Retinal pigment epithelial cell (primary cell): ENCODE measurements around the gene RTP1.

Source experiments
- DNase-seq: peaks from one replicate; pipeline ENCODE4 v3.0.0-alpha.2; 2010; ENCODE audit warnings: low read depth
- H3K4me3 ChIP-seq: 2 replicates; pipeline ENCODE4 v1.5.1; 2011; ENCODE audit warnings: mild to moderate bottlenecking, low read length, control low read depth, moderate library complexity
- TF ChIP-seq, protein P1 (sequence below): conservative IDR thresholded peaks from 2 replicates; pipeline ENCODE4 v1.5.1; 2011; ENCODE audit warnings: low read depth, low read length, control low read depth, inconsistent platforms

The RTP1 gene

GRCh38 chr3:187242435-187242834 lies 45.1 kb downstream of the RTP1 start:
- no peak for DNase-seq
- H3K4me3 ChIP-seq: no peak overlapping the region
- TF ChIP-seq, protein P1, sequence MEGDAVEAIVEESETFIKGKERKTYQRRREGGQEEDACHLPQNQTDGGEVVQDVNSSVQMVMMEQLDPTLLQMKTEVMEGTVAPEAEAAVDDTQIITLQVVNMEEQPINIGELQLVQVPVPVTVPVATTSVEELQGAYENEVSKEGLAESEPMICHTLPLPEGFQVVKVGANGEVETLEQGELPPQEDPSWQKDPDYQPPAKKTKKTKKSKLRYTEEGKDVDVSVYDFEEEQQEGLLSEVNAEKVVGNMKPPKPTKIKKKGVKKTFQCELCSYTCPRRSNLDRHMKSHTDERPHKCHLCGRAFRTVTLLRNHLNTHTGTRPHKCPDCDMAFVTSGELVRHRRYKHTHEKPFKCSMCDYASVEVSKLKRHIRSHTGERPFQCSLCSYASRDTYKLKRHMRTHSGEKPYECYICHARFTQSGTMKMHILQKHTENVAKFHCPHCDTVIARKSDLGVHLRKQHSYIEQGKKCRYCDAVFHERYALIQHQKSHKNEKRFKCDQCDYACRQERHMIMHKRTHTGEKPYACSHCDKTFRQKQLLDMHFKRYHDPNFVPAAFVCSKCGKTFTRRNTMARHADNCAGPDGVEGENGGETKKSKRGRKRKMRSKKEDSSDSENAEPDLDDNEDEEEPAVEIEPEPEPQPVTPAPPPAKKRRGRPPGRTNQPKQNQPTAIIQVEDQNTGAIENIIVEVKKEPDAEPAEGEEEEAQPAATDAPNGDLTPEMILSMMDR: no peak

DNA sequence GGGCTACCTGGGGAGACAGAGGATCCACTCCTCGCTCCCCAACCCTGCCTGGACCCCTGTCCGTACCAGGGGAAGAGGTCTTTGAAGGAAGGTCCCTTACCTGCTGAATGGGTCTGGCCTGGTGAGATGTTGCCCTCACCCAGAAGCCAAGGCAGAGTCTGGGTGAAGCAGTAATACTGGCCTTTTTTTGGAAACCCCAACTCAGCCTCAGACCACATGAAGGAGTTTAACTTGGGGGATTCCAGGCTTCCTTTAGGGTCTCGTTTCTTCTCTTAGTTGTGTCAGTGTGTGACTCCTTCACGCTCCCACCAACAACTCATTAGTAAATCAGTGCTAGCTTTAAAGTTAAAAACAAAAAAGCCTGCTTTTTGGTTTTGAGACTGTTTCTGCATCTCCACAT lies 45.6 kb downstream of the RTP1 start:
- DNase-seq: no peak
- TF ChIP-seq, protein P1: no peak
- no peak overlapping the region for H3K4me3 ChIP-seq

DNA sequence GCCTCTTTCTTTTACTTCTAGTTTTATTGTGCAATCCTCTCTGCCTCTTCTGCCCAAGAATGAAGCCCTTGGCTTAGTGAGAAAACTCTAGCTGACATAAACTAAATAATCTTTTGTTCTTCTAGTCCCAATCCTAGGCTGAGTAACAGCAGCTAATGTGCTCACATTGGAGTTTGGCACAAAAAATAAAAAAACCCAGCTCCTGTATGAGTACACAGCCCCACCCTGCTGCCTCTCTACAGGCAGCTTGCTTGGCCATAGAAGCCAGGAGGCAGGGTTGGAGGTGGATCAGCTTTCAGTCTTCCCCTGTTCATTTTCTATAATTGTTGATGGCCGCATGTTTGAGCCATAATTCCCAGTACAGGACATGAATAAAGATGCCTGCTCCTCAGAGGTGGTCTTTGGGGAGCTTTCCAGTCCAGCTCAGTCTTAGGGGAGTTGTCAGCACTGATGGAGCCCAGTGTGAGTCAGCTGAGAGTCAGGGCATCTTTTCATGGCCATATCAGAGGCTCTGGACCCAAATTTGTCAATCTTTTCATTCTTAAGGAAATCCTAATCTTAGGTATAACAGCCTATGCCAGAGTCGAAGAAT lies 46.7 kb downstream of the RTP1 start:
- TF ChIP-seq, protein P1: no peak
- DNase-seq: no peak
- no peak overlapping the region for H3K4me3 ChIP-seq

- DNase-seq: no peak
- H3K4me3 ChIP-seq: no peak overlapping the region
- TF ChIP-seq, protein P1: no peak
Observed at GRCh38 chr3:187247398-187247797, 50.1 kb downstream of the RTP1 start.
